Transverse colon (tissue), 4 donors: ENCODE measurements around the gene HTD2. TPM values are rescaled to one million over a fixed set of nuclear protein-coding genes. Genes with fewer than 3 reads are reported as not detected.
A peak's percentile ranks its signal among the peaks of the same experiment; 100 is the strongest.
"Not testable (repeated sequence)": the region's sequence is repeated elsewhere in the genome, so short reads cannot be mapped to it uniquely, and the experiment has no call there.

Source experiments
- DNase-seq: peaks from one replicate; pipeline ENCODE4 v3.0.0-alpha.2; 2019
- H3K27ac ChIP-seq, 4 donors: fragments of 200-600 bp; sonication (generic); 2 replicates each; pipeline ENCODE4 v1.5.1; 2016 to 2018; ENCODE audit warnings: inconsistent platforms in 4 of 4
- H3K27me3 ChIP-seq: fragments of 200-600 bp; sonication (generic); 2 replicates; pipeline ENCODE4 v1.5.1; 2017; ENCODE audit warnings: inconsistent platforms
- H3K36me3 ChIP-seq, 4 donors: fragments of 200-600 bp; sonication (generic); 2 replicates each; pipeline ENCODE4 v1.5.1; 2017 to 2019; ENCODE audit warnings: inconsistent platforms in 4 of 4
- H3K4me1 ChIP-seq, 4 donors: fragments of 200-600 bp; sonication (generic); 2 replicates each; pipeline ENCODE4 v1.5.1; 2017 to 2020; ENCODE audit warnings: inconsistent platforms in 4 of 4
- H3K4me3 ChIP-seq, 4 donors: fragments of 200-600 bp; sonication (generic); 1 replicate in 1 of 4; 2 replicates in 3 of 4; pipeline versions ENCODE4 v1.5.1 to v1.6.1; 2017 to 2019; ENCODE audit warnings: inconsistent platforms in 4 of 4
- H3K9me3 ChIP-seq, 2 donors: fragments of 200-600 bp; sonication (generic); 2 replicates each; pipeline ENCODE4 v1.5.1; 2017 to 2019; ENCODE audit warnings: inconsistent platforms in 2 of 2
- CTCF ChIP-seq, 5 experiments: fragments of 200-600 bp in 3 of 5; fragments of 450-650 bp in 2 of 5; sonication (generic) in 3 of 5; IDR thresholded peaks; 1 replicate in 2 of 5; 2 replicates in 3 of 5; pipeline ENCODE4 v1.5.1; 2016 to 2017; ENCODE audit warnings: antibody characterized with exemption in 5 of 5, inconsistent platforms in 3 of 5, mild to moderate bottlenecking in 2 of 5, moderate library complexity in 1 of 5
- EP300 ChIP-seq: sonication (generic); formaldehyde crosslinking; IDR thresholded peaks from one replicate; pipeline ENCODE4 v1.6.1; 2017; ENCODE audit warnings: antibody characterized with exemption, low read depth
- POLR2A ChIP-seq: fragments of 450-650 bp; IDR thresholded peaks from one replicate; pipeline ENCODE4 v1.6.1; 2016; ENCODE audit warnings: antibody characterized with exemption, mild to moderate bottlenecking, moderate library complexity
- POLR2AphosphoS5 ChIP-seq, 3 donors: sonication (generic); formaldehyde crosslinking; IDR thresholded peaks; one replicate each; pipeline ENCODE4 v1.6.1; 2016; ENCODE audit warnings: antibody characterized with exemption in 3 of 3
- WGBS, 2 donors: methylation state at CpG; one replicate each; pipeline ENCODE4 v1.1.5; 2018; ENCODE audit warnings: low coverage in 1 of 2; 5-methylcytosine and 5-hydroxymethylcytosine counted together
- in situ Hi-C, 4 donors: fragments of 200-750 bp; cut with MboI; loops; one replicate each; pipeline versions ENCODE4 v1.15.0 to v1.15.1; 2017; ENCODE audit warnings: low sequenced_read_pairs in 3 of 4, low pct_ligation_motif_present in 1 of 4, low pct_unique_long_range_greater_than_20kb in 1 of 4
- intact Hi-C: fragments of 100-400 bp; cut with DNase I; formaldehyde crosslinking; loops from one replicate; pipeline ENCODE4 v1.15.1; 2023; ENCODE audit warnings: low total_unique reads
- total RNA-seq, 4 donors: library from RNA; depleted of rRNA; stranded (reverse); fragments of >200 nt; gene quantifications; one replicate each; pipeline ENCODE4 v1.1.0, GENCODE V29; 2016

HTD2 gene
- total RNA-seq, 4 donors from 2014 or later: 11.1 to 16.9 (median 16.7) TPM; not detected in 1

- peaks cover 5 to 36% (median 20%) of the 10 kb centered on the region in 4 donors for H3K4me1 ChIP-seq
- no peak for DNase-seq
- H3K4me3 ChIP-seq: peak overlapping the region in 1 of 4 donors; percentile 96
- TF ChIP-seq EP300: no peak
- no peak for TF ChIP-seq CTCF (IDR thresholded peaks at IDR 0.05)
- TF ChIP-seq POLR2A: no peak
- TF ChIP-seq POLR2AphosphoS5 (IDR thresholded peaks at IDR 0.05): no peak
- H3K36me3 ChIP-seq: no peaks in the 10 kb centered on the region
- intact Hi-C loops: loop anchor here (5.0 kb wide), 1 partner anchor 83 kb away; no protein-coding TSS in a partner anchor
- peak overlapping the region; percentile 77 to 86 (median 83) for H3K27ac ChIP-seq
- in situ Hi-C loops: loop anchor here in 1 of 4 donors (10.0 kb wide), 1 partner anchor 160 kb away; the partner anchor contains the start of gene KCTD6
- no peaks in the 10 kb centered on the region for H3K27me3 ChIP-seq
- 56 to 64% methylated on average over 1 of the region's 1 CpG for WGBS, 2 donors
- H3K9me3 ChIP-seq: no peaks in the 10 kb centered on the region
Observed at GRCh38 chr3:58334506-58334884, 28.2 kb downstream of the HTD2 start.

- Histone ChIP-seq H3K9me3 (no peaks in the 10 kb centered on the region), H3K27me3 (no peaks in the 10 kb centered on the region), H3K4me1 (peaks cover 5 to 36% (median 20%) of the 10 kb centered on the region in 4 donors), H3K36me3 (no peaks in the 10 kb centered on the region), H3K4me3 (peak overlapping the region in 1 of 4 donors; percentile 15), H3K27ac (peak overlapping the region; percentile 77 to 86 (median 83))
- in situ Hi-C loops (loop anchor here in 1 of 4 donors (10.0 kb wide), 1 partner anchor 159 kb away; the partner anchor contains the start of gene KCTD6), intact Hi-C loops (no loop called here)
- no peak for TF ChIP-seq POLR2A
- no peak for TF ChIP-seq CTCF (IDR thresholded peaks at IDR 0.05)
- TF ChIP-seq POLR2AphosphoS5 (IDR thresholded peaks at IDR 0.05): no peak
- TF ChIP-seq EP300: no peak
- WGBS, 2 donors: 29 to 53% methylated on average over 1 of the region's 1 CpG
- DNase-seq: no peak
Observed at GRCh38 chr3:58335652-58335947, 29.3 kb downstream of the HTD2 start.

GRCh38 chr3:58336135-58336882, 30.0 kb downstream of the HTD2 start:
- no peaks in the 10 kb centered on the region for H3K27me3 ChIP-seq
- intact Hi-C loops: no loop called here
- WGBS, 2 donors: 94 to 97% methylated on average over 3 of the region's 3 CpGs
- H3K4me3 ChIP-seq: no peak overlapping the region
- DNase-seq: no peak
- H3K4me1 ChIP-seq: peaks cover 5 to 40% (median 20%) of the 10 kb centered on the region in 4 donors
- peak overlapping the region; percentile 77 to 86 (median 83) for H3K27ac ChIP-seq
- in situ Hi-C loops: loop anchor here in 1 of 4 donors (10.0 kb wide), 1 partner anchor 158 kb away; the partner anchor contains the start of gene KCTD6
- H3K9me3 ChIP-seq: no peaks in the 10 kb centered on the region
- no peaks in the 10 kb centered on the region for H3K36me3 ChIP-seq
- TF ChIP-seq CTCF (IDR thresholded peaks at IDR 0.05) (no peak), EP300 (no peak), POLR2A (no peak), POLR2AphosphoS5 (IDR thresholded peaks at IDR 0.05) (no peak)

GRCh38 chr3:58337190-58337589, 30.9 kb downstream of the HTD2 start:
- no peaks in the 10 kb centered on the region for H3K9me3 ChIP-seq
- WGBS, 2 donors: 94% methylated on average over 1 of the region's 1 CpG; no CpG with 5 or more reads in 1 of the 2 donors
- TF ChIP-seq CTCF (IDR thresholded peaks at IDR 0.05): no peak
- no peak for TF ChIP-seq POLR2A
- no peak for TF ChIP-seq EP300
- no peak for TF ChIP-seq POLR2AphosphoS5 (IDR thresholded peaks at IDR 0.05)
- H3K27ac ChIP-seq: no peak overlapping the region
- in situ Hi-C loops (loop anchor here in 1 of 4 donors (10.0 kb wide), 1 partner anchor 158 kb away; the partner anchor contains the start of gene KCTD6), intact Hi-C loops (no loop called here)
- H3K27me3 ChIP-seq: no peaks in the 10 kb centered on the region
- H3K36me3 ChIP-seq: no peaks in the 10 kb centered on the region
- no peak for DNase-seq
- H3K4me3 ChIP-seq: no peak overlapping the region
- H3K4me1 ChIP-seq: peaks cover 2 to 38% (median 16%) of the 10 kb centered on the region in 4 donors

GRCh38 chr3:58339146-58339545, 32.8 kb downstream of the HTD2 start:
- H3K4me3 ChIP-seq, H3K27me3 ChIP-seq, H3K9me3 ChIP-seq, H3K27ac ChIP-seq, DNase-seq, intact Hi-C loops, H3K36me3 ChIP-seq: not testable (repeated sequence)
- WGBS, 2 donors: 86 to 87% methylated on average over 6 to 12 of the region's 12 CpGs
- H3K4me1 ChIP-seq: peaks cover 0 to 37% (median 9%) of the 10 kb centered on the region in 4 donors
- in situ Hi-C loops: loop anchor here in 1 of 4 donors (10.0 kb wide), 1 partner anchor 156 kb away; the partner anchor contains the start of gene KCTD6
